Measurements from ENCODE around the gene GFOD1.

DNA sequence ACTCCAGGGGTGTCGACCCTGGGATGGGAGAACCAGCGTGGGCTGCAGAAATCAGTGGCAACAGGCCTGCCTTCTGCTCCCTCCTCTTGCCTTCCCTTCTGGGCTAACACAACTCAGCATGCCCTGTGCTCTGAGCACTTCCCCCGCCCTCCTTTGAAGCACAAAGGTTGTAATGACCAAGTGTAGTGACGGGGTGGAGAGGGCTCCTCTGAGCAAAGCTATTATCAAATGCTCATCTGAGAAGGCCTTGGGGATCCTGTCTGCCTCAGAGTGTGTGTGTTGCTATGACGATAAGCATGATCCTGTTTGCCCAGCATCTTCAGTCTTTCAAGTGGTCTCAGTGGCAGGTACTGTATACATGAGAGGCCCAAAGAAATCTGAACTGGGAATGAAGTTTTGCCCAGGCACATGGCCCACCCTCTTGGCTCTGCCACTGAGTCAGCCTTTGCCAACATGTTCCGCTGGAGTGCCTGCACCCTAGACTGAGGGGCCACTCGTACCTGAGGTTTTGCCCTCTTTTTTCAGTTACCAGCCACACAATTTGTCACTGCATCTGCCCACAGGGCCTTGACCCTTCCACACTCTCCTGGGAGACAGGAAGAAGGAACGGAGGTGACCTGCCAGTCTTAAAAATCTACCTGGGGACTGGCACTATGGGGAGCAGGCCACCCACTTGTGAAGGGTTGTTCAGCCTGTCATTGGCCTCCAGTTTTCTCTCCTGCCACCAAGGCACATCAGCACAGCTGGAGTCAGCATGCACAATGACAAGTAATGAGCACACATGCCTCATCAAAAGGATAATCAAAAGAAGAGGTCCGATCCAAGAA is 74.5 kb downstream of the GFOD1 start:
- TF ChIP-seq, protein P1, sequence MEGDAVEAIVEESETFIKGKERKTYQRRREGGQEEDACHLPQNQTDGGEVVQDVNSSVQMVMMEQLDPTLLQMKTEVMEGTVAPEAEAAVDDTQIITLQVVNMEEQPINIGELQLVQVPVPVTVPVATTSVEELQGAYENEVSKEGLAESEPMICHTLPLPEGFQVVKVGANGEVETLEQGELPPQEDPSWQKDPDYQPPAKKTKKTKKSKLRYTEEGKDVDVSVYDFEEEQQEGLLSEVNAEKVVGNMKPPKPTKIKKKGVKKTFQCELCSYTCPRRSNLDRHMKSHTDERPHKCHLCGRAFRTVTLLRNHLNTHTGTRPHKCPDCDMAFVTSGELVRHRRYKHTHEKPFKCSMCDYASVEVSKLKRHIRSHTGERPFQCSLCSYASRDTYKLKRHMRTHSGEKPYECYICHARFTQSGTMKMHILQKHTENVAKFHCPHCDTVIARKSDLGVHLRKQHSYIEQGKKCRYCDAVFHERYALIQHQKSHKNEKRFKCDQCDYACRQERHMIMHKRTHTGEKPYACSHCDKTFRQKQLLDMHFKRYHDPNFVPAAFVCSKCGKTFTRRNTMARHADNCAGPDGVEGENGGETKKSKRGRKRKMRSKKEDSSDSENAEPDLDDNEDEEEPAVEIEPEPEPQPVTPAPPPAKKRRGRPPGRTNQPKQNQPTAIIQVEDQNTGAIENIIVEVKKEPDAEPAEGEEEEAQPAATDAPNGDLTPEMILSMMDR (IDR thresholded peaks at IDR 0.05) = no peak
- TF ChIP-seq POLR2A (IDR thresholded peaks at IDR 0.05) (no peak), POLR2AphosphoS5 (IDR thresholded peaks at IDR 0.05) (no peak)
